Measurements from ENCODE around the gene DES. TPM values are rescaled to one million over a fixed set of nuclear protein-coding genes. Genes with fewer than 3 reads are reported as not detected.
A peak's percentile ranks its signal among the peaks of the same experiment; 100 is the strongest.

The DES gene
- total and polyA plus RNA-seq, 4 donors = 22.5 to 314 (median 213) TPM

- Histone ChIP-seq H3K27me3 (ENCODE audit: control insufficient read depth in 1 of 2, insufficient read depth in 2 of 2, low read length in 1 of 2) (no peaks in the 10 kb centered on the region), H3K36me3 (ENCODE audit: control insufficient read depth in 1 of 2, insufficient read depth in 2 of 2, low read length in 1 of 2) (peaks cover 0 to 4% of the 10 kb centered on the region in 2 donors), H3K9me3 (ENCODE audit: control insufficient read depth, low read length) (no peaks in the 10 kb centered on the region), H3K4me1 (ENCODE audit: control insufficient read depth in 1 of 2, insufficient read depth in 2 of 2, low read length in 2 of 2) (peaks cover 0 to 4% of the 10 kb centered on the region in 2 donors), H3K4me3 (ENCODE audit: low read length in 2 of 2) (peak overlapping the region in 1 of 2 donors; percentile 11), H3K27ac (ENCODE audit: low read depth in 1 of 2, low read length in 2 of 2) (peak overlapping the region; percentile 43 to 93)
- ATAC-seq (ENCODE audit: low FRiP score) (no peak), DNase-seq (peak in 1 of 2 donors; percentile 42)
- intact Hi-C loops (cut with DNase I) = loop anchor here in 1 of 2 donors (5.0 kb wide), 1 partner anchor 48 kb away; the partner anchor contains the start of gene GMPPA
- WGBS, 2 donors = 48 to 54% methylated on average over 40 to 51 of the region's 51 CpGs
Measured at GRCh38 chr2:219448776-219449341, 30.7 kb downstream of the DES start.

- intact Hi-C loops (cut with DNase I) = loop anchor here (5.0 to 10.0 kb wide), 2 partner anchors 45 to 48 kb away; partner anchors contain the start of gene GMPPA (in 1 of the 2)
- Histone ChIP-seq H3K27me3 (ENCODE audit: control insufficient read depth in 1 of 2, insufficient read depth in 2 of 2, low read length in 1 of 2) (no peaks in the 10 kb centered on the region), H3K36me3 (ENCODE audit: control insufficient read depth in 1 of 2, insufficient read depth in 2 of 2, low read length in 1 of 2) (peaks cover 0 to 4% of the 10 kb centered on the region in 2 donors), H3K4me1 (ENCODE audit: control insufficient read depth in 1 of 2, insufficient read depth in 2 of 2, low read length in 2 of 2) (peaks cover 2 to 4% of the 10 kb centered on the region in 2 donors), H3K9me3 (ENCODE audit: control insufficient read depth, low read length) (no peaks in the 10 kb centered on the region), H3K27ac (ENCODE audit: low read depth in 1 of 2, low read length in 2 of 2) (peak overlapping the region; percentile 43 to 93), H3K4me3 (ENCODE audit: low read length in 2 of 2) (no peak overlapping the region)
- ATAC-seq (ENCODE audit: low FRiP score) (no peak), DNase-seq (peak in 1 of 2 donors; percentile 19)
- 65 to 83% methylated on average over 5 of the region's 5 CpGs for WGBS, 2 donors
Measured at GRCh38 chr2:219449609-219450008, 31.4 kb downstream of the DES start.

- peak overlapping the region; percentile 89 to 99 for H3K27ac ChIP-seq (ENCODE audit: low read depth in 1 of 2, low read length in 2 of 2)
- H3K9me3 ChIP-seq (ENCODE audit: control insufficient read depth, low read length) = no peaks in the 10 kb centered on the region
- WGBS, 2 donors = 5 to 9% methylated on average over 18 of the region's 18 CpGs
- ATAC-seq (ENCODE audit: low FRiP score) = peak; percentile 53
- peak; percentile 93 to 97 for DNase-seq
- no peak overlapping the region for H3K4me3 ChIP-seq (ENCODE audit: low read length in 2 of 2)
- intact Hi-C loops (cut with DNase I) = loop anchor here in 1 of 2 donors (10.0 kb wide), 1 partner anchor 47 kb away; no protein-coding TSS in a partner anchor
- peaks cover 2 to 4% of the 10 kb centered on the region in 2 donors for H3K4me1 ChIP-seq (ENCODE audit: control insufficient read depth in 1 of 2, insufficient read depth in 2 of 2, low read length in 2 of 2)
- peaks cover 0 to 7% of the 10 kb centered on the region in 2 donors for H3K36me3 ChIP-seq (ENCODE audit: control insufficient read depth in 1 of 2, insufficient read depth in 2 of 2, low read length in 1 of 2)
- H3K27me3 ChIP-seq (ENCODE audit: control insufficient read depth in 1 of 2, insufficient read depth in 2 of 2, low read length in 1 of 2) = no peaks in the 10 kb centered on the region
Measured at GRCh38 chr2:219451661-219452360, 33.6 kb downstream of the DES start.

GRCh38 chr2:219452361-219453317 is 34.5 kb downstream of the DES start:
- intact Hi-C loops (cut with DNase I) = loop anchor here in 1 of 2 donors (10.0 kb wide), 1 partner anchor 48 kb away; no protein-coding TSS in a partner anchor
- Histone ChIP-seq H3K36me3 (ENCODE audit: control insufficient read depth in 1 of 2, insufficient read depth in 2 of 2, low read length in 1 of 2) (peaks cover 0 to 9% of the 10 kb centered on the region in 2 donors), H3K4me3 (ENCODE audit: low read length in 2 of 2) (no peak overlapping the region), H3K9me3 (ENCODE audit: control insufficient read depth, low read length) (no peaks in the 10 kb centered on the region), H3K4me1 (ENCODE audit: control insufficient read depth in 1 of 2, insufficient read depth in 2 of 2, low read length in 2 of 2) (peaks cover 2 to 4% of the 10 kb centered on the region in 2 donors), H3K27ac (ENCODE audit: low read depth in 1 of 2, low read length in 2 of 2) (peak overlapping the region; percentile 89 to 99), H3K27me3 (ENCODE audit: control insufficient read depth in 1 of 2, insufficient read depth in 2 of 2, low read length in 1 of 2) (no peaks in the 10 kb centered on the region)
- ATAC-seq (ENCODE audit: low FRiP score) (peak; percentile 85), DNase-seq (peak; percentile 92 to 96)
- 4 to 7% methylated on average over 23 of the region's 23 CpGs for WGBS, 2 donors

- DNase-seq (peak; percentile 96 to 97), ATAC-seq (ENCODE audit: low FRiP score) (peak; percentile 67)
- peaks cover 0 to 9% of the 10 kb centered on the region in 2 donors for H3K36me3 ChIP-seq (ENCODE audit: control insufficient read depth in 1 of 2, insufficient read depth in 2 of 2, low read length in 1 of 2)
- H3K9me3 ChIP-seq (ENCODE audit: control insufficient read depth, low read length) = no peaks in the 10 kb centered on the region
- peaks cover 2 to 4% of the 10 kb centered on the region in 2 donors for H3K4me1 ChIP-seq (ENCODE audit: control insufficient read depth in 1 of 2, insufficient read depth in 2 of 2, low read length in 2 of 2)
- WGBS, 2 donors = 17 to 20% methylated on average over 8 to 10 of the region's 10 CpGs
- H3K27me3 ChIP-seq (ENCODE audit: control insufficient read depth in 1 of 2, insufficient read depth in 2 of 2, low read length in 1 of 2) = no peaks in the 10 kb centered on the region
- peak overlapping the region; percentile 76 to 99 for H3K27ac ChIP-seq (ENCODE audit: low read depth in 1 of 2, low read length in 2 of 2)
- intact Hi-C loops (cut with DNase I) = loop anchor here in 1 of 2 donors (10.0 kb wide), 1 partner anchor 49 kb away; no protein-coding TSS in a partner anchor
- no peak overlapping the region for H3K4me3 ChIP-seq (ENCODE audit: low read length in 2 of 2)
Measured at GRCh38 chr2:219453671-219454590, 35.8 kb downstream of the DES start.

- Histone ChIP-seq H3K9me3 (ENCODE audit: control insufficient read depth, low read length) (no peaks in the 10 kb centered on the region), H3K27ac (ENCODE audit: low read depth in 1 of 2, low read length in 2 of 2) (peak overlapping the region; percentile 72), H3K4me1 (ENCODE audit: control insufficient read depth in 1 of 2, insufficient read depth in 2 of 2, low read length in 2 of 2) (peaks cover 2 to 3% of the 10 kb centered on the region in 2 donors), H3K36me3 (ENCODE audit: control insufficient read depth in 1 of 2, insufficient read depth in 2 of 2, low read length in 1 of 2) (peaks cover 0 to 6% of the 10 kb centered on the region in 2 donors), H3K27me3 (ENCODE audit: control insufficient read depth in 1 of 2, insufficient read depth in 2 of 2, low read length in 1 of 2) (no peaks in the 10 kb centered on the region), H3K4me3 (ENCODE audit: low read length in 2 of 2) (no peak overlapping the region)
- WGBS, 2 donors = 82 to 93% methylated on average over 6 of the region's 6 CpGs
- ATAC-seq (ENCODE audit: low FRiP score) = no peak
- intact Hi-C loops (cut with DNase I) = loop anchor here (5.0 to 10.0 kb wide), 2 partner anchors 48 to 51 kb away; no protein-coding TSS in a partner anchor
- peak in 1 of 2 donors; percentile 29 for DNase-seq
Measured at GRCh38 chr2:219455581-219455980, 37.4 kb downstream of the DES start.

GRCh38 chr2:219457784-219458369 is 39.7 kb downstream of the DES start:
- Histone ChIP-seq H3K36me3 (ENCODE audit: control insufficient read depth in 1 of 2, insufficient read depth in 2 of 2, low read length in 1 of 2) (peaks cover 0 to 4% of the 10 kb centered on the region in 2 donors), H3K27ac (ENCODE audit: low read depth in 1 of 2, low read length in 2 of 2) (peak overlapping the region; percentile 33 to 71), H3K9me3 (ENCODE audit: control insufficient read depth, low read length) (no peaks in the 10 kb centered on the region), H3K27me3 (ENCODE audit: control insufficient read depth in 1 of 2, insufficient read depth in 2 of 2, low read length in 1 of 2) (no peaks in the 10 kb centered on the region), H3K4me1 (ENCODE audit: control insufficient read depth in 1 of 2, insufficient read depth in 2 of 2, low read length in 2 of 2) (peaks cover 2 to 3% of the 10 kb centered on the region in 2 donors), H3K4me3 (ENCODE audit: low read length in 2 of 2) (no peak overlapping the region)
- intact Hi-C loops (cut with DNase I) = loop anchor here (2.0 to 10.0 kb wide), 3 partner anchors 13 to 53 kb away; no protein-coding TSS in a partner anchor
- peak in 1 of 2 donors; percentile 38 for DNase-seq
- no peak for ATAC-seq (ENCODE audit: low FRiP score)
- WGBS, 2 donors = 70 to 74% methylated on average over 5 of the region's 5 CpGs
